NCI-H82 (cell line): ENCODE data around the gene INKA2.
"Not testable (repeated sequence)": the region's sequence is repeated elsewhere in the genome, so short reads cannot be mapped to it uniquely, and the experiment has no call there.

Experiments
- DNase-seq: peaks from one replicate; lab custom pipeline; 2025; lab: John Stamatoyannopoulos, UW

INKA2 gene

DNA sequence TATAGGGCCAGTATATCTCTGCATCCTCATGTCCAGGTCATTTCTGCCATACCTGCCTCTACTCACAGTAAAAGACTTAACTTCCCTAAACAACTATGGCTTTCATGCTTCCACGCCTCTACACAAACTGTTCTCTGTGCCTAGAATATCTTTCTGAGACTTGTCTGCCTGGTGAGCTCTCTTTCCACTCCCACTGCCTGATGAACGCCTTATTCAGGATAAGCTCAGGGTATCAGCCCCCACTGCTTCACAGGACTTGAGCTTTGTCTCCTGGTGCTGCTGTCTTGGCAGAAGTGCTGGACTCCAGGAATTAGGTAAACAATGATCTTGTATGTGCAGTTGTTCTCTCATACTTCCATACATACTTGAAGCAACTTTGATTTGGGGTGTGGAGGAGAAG, 11.7 kb upstream of the INKA2 start:
- DNase-seq: peak; percentile 34

DNA sequence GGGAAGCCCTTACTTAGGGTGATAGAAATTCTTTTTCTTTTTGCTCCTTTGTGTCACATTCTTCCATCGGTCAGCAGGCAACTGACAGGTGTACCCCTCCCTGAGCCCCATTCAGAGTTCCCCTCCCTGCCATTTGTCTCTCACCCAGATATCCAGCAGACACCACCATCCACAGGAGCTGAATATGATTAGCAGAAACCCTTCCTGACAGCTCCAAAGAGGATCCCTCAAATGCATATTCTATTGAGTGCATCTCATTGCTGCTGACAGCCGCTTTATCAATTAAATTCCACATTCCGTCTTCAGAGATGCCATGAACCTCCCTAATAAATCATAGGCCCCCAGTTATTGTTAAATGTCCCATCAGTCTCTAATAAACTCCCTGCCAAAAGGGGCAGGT, 10.4 kb upstream of the INKA2 start:
- DNase-seq: no peak

DNA sequence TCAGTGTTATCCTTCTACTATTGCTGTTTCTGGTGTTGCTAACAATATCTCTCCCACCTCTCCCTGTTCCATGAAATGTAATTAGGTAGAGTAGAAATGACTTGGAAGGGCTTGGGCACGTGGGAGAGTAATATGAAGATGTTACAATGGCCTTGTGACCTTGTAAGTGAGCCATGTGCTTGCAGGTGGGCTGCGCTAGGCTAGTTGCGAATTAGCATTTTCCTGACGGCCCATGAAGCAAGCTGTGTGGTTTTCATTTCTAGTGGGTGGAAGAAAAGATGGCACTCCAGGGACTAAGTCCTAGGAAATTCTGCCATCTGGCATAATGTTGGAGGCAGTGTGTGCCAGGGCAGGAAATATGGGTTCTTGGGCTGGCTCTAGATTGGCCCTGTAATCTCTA, 8.8 kb upstream of the INKA2 start:
- no peak for DNase-seq

DNA sequence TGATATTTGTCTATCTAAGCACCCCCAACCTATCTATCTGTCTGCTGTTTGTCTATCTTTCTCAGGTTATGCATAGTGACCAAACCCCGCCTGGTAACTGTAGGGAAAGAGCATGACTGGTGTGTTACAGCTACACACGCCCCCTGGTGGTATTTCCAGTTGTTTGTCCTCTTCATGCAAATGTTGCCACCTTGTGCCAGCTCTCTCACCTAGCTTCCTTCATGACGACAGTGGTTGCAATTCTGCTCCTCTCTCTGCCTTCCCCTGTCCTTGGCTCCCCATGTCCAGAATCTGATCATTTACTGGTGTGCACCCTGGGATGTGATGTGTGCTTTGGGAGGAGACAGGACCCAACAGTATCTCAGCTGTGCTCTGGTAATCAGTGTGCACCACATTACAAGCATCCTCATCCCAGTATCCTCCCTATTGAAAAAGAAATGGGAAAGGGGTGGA, 8.1 kb upstream of the INKA2 start:
- peak; percentile 87 for DNase-seq

DNA sequence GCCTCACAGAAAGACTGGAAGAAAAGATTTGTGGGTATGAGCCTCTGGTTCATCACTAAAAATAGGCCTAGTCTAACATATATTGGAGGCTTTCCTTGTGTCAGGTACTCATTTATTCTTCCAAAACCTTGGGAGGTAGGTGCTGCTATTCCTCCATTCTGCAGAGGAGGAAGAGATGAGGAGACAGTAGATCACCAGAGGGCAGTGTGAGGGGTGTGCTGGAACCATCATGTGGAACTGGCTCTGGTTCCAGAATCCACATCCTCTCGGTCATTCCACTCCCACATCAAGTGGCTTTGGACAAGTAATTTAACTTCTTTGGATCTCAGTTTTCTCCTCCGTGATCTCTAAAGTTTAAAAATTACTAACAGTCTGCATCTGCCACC, 7.4 kb upstream of the INKA2 start:
- no peak for DNase-seq

DNA sequence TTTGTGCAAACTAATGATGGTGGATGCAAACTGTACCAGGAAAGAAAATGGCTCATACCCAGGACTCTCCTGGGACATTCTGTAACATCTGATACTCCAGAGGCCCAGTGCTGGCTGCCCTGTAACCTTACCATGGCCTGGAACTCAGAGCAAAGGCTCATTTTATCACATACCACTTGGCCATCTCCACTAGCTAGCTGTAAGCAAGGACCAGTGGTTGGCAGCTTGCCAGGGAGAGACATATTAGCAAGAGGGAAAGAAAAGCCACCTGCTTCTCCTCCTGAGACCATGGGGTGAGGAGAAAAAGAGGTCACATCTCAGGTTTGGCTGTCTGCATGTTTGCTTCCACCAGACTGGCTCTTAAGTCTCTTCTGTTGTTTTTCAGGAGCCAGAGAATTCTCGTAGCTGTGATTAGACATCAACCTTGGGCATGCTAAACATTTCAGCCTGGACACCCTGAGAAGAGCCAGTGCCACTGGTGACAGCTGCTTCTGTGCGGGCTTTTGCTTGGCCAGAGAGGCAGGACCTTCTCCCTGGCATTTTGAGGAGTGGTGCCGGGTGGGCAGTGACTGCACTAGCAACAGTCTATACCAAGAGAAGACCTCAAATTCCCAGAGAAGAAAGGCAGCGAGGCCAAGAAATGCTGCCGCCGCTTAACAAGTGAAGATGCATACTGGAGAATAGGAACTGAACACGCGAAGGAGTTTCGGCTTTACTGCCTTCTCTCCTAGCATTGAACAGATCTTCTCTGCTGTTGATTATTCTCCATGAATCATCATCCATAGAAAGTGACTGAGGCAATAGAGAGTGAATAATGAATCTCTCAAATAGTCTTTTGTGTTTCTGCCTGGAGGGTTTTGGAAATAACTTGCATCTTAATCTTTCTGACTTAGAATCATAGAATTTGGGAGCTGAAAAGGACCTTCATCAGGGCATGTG, 6.7 kb upstream of the INKA2 start:
- DNase-seq: peak; percentile 53

DNA sequence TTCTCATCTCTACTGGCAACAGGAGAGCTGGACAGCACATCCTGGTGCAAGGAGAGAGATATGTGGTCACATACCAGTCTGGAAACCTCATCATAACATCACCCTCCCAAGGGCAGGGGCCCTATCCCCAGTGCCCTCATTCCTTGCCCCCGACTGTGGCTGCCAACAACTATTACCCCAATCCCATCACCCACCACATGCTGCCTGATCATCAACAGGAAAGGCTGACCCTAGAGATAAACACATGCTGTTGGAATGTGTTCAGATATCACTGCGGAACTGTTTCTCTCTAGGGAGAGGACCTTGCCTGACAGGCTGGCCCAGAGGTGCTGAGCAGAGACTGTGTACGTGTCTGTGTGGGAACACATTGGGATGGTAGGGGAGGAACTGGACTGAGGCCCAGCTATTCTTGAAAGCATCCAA, 4.5 kb upstream of the INKA2 start:
- DNase-seq: no peak

DNA sequence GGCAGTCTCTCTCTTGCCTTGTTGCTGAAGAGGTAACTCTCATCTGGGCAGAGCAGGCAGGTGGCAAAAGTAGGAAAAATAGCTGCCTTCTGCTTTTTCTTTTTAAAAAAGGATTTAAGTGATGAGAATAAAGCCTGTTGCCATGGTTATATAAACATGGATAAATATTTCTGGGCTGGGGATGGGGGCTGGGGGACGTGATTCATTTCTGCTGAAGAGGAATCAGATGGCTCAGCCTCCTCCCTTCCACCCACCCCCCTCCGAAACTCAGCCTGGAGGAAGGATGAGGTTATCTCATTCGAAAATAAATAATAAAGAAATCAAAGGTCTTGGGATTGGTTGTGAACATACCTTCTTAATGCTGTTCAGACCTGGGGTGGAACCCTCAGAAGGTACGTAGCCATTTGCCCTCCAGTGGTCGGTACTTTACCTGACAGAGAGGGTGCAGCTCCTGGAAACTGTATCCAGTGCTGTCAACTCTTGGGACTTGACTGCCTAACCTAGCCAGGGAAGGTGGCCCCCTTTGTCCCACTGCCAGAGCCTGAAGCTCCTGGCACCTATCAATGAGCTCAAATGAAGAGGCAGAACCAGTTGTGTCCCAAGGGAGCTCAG, 3.8 kb upstream of the INKA2 start:
- no peak for DNase-seq

DNA sequence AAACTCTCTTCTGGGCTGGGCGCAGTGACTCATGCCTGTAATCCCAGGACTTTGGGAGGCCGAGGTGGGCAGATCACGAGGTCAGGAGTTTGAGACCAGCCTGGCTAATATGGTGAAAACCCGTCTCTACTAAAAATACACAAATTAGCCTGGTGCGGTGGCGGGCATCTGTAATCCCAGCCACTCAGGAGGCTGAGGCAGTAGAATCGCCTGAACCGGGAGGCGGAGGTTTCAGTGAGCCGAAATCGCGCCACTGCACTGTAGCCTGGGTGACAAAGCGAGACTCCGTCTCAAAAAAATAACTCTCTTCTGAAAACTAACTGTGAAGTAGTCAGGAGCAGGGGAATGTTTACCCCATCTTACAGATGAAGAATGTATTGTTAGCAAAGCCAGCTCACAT, 3.1 kb upstream of the INKA2 start:
- DNase-seq: not testable (repeated sequence)

DNA sequence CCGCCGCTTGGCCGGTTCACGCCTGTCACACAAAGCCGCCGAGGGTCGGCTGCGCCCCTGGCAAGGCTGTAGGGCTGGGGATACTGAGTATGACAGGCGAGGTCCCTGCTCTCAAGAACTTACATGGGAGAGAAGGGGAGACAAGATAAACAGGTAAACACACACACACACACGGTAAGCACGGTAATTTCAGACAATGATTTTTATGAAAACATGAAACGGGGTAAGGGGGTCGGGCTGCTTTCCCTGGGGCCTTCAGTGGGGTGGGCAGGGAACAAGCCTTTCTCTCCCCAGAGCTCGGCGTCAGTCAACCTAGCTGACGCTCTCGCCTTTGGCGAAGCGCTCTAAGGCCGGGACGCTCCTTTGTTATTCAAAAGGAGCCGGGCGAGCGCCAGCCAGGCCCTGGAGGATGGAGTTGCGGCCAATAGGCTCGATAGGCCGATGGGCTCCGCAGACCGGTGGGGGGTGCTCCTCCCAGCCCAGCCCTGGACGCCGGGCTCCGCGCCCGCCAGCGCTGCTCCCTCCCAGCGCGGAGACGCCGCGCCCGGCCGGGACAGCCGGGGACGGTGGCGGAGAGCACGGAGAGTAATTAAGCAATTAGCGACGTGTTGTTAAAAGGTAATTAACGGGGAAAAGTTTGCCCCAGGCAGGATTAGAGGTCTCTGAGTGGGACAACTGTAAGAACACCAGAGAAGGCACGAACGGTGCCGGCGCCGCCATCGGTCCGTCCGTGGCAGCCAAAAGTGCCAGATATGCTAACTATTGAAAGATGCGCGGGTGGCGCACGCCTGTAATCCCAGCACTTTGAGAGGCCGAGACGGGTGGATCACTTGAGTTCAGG, 950 bp upstream of the INKA2 start:
- DNase-seq: peak; percentile 76

DNA sequence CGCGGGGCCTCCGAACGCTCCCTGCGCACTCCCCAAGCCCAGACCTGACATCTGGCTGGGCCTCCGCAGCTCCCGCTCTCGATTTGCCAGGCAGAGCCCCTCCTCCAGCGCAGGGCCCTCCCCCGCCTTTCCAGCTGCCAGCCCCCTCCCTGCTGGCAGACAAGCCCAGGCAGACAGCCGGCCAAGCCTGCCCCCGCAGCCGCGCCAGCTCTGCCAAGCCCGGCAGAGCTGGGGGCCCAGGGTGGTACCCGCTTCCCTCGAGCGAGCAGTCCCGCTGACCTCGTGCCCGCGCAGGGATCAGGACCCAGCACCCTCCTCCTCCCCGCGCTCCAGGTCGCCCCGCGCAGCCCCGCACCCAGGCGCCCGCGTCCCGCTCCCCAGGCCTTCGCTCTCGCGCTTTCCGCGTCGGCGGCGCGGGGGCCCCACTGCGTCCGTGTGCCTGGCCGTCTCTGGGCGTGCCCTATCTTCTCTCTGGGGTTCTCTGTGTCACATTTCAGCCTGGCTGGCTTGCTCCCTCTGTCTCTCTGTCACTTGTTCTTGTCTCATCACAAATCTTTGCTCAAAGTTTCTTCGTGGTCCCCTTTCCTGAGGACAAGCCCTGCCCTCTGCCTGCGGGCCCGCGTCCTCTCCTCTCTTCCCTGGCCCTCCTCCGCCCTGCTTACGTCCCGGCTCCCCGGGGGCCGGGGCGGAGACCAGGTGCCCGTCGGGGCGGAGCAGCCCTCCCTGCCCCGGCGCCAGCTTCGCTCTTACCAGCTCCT, 580 bp downstream of the INKA2 start:
- peak; percentile 87 for DNase-seq

DNA sequence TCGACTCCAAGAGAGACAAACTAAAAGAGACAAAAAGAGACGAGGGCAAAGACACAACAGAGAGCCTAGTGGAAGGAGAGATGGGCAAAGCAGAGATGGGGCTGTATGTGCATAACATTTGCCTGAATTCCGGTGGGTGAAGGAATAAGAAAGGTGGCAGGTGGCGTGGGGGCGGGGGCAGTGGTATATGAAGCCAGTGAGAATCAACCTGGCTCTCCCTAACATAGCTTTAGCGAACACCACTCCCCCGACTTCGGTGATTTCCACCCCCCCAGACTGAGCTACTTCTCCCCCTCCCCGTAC, 1.1 kb downstream of the INKA2 start:
- DNase-seq: no peak

DNA sequence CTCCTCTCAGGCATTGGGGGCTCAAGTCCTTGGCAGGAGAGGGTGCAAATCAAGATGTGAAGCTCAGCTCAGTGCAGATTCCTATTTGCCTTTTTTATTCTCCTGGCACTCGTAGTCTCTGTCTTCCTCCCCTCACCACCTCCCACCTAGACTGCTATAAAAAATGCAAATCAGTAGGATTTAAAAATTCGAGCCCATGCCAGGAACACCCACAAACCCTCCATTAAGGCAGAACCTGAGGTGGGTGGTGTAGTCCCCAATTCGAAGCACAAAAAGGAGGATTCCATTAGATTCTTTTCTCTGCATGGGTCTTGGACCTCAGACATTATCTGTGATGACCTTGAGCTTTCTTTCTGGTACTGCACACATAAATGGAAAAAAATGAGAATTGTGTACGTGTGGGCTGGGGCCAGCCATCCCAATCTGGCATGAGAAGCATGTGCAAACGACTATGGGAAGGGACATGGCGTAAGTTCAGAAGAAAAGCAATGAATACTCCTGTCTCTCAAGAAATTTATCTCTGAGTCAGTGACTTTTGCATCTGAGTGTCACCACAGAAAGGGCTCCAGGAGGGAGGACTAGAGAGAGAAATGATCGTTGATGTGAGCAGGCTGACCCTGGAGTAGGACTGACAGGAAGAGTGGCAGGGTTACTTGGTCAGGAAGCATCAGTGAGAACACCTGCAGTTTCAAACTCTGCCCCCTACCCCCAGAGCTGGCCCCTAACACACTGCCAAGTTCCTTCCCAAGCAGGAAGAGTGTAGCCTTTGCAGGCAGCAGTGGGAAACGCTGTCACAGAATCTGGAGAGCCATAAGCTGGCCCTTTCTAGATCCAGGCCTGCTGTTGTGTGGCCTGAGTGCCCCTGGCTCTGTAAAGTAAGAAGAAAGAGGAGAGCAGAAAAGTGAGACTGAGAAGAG, 1.7 kb downstream of the INKA2 start:
- peak; percentile 50 for DNase-seq

DNA sequence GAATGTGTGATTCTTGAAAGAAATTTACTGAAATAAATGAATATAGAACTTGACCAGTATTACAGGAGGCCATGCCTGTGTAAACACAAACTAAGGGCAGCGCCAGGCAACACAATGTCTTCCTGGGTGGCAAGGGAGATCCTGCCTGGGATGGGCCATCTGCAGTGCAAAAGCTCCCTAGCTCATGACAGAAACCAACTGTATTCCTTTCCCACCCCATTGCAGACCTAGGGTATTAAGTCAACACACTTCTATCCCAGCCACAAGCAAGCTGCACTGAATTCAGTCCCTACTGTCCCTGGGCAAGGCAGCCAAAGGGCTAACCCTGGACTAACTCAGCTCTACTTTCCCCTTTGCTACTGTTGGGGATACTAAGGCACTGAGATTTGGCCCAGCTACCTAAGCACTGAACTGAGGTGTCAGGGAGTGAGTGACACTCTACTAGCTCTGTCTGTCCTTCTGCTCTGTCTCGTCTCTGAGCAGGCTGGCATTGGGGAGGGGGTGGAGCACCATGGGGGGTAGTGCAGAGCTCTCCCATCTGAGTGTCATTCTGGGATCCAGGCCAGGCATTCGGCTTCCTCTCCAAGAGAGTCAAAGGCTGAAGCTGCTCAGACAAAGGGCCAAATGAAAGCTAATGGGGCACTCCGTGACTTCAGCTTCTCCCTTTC, 2.5 kb downstream of the INKA2 start:
- peak; percentile 35 for DNase-seq

DNA sequence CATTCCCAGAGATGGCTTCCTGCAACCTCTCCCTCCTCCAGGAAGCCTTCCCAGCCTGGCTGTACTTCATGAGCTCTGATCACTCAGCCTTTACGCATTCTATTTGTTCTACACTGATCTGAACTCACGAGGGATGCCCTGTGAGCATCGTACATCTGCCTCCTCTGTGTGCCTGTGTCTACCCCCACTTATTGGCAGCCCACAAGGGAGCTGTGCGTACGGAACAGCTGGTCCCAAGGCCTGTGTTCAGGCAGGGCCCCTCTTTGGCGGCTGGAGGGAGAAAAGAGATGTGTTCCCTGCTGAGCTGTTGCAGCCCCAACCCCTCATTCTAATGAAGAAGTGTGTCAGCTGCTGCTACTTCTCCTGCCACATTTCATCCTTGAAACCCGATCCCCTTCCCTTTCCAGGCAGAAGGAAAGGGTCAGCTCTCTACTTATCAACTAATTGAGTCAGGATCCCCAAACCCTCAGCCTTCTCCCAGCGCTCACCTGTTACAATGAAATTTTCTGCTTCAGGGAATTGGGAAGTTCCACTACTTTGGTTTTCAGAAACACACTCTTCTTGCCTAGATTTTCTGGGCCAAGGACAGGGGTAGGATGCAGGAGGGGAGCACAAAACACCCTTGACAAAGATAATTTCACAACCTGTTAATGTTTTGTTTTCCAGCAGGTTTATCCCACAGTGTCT, 3.2 kb downstream of the INKA2 start:
- peak; percentile 83 for DNase-seq

DNA sequence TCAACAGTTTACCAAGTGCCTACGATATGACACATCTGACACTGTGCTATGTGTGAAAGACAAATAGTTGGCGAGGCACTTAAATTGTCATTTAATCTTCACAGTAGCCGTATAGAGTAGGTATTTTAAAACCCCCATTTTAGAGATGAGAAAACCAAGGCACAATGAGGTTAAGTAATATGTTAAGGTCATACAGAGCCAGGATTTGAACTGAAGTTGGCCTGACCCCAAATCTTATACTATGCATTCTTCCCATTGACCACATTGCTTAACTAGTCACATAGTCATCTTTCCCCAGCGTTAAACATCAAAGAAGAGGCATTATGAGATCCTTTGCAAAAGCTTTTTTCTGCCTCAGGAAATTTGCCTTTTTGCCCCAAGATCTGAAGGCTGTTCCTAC, 3.9 kb downstream of the INKA2 start:
- DNase-seq: no peak

DNA sequence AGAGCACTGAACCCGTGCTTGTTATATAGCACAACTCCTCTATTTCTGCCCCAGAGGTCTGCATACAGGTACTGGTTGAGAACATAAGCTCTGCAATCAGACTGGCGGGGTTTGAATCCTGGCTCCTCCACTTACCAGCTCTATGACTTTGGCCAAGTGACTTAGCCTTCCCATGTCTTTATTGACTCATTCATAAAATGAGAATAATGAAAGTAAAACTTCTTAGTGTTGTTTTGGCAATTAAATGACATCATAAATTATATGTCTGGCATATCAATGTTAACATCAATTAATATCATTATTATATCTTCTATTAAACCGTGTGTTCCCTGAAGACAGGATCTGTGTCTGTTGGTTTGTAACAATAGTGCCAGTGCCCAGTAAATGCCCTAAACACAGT, 4.3 kb downstream of the INKA2 start:
- DNase-seq: no peak

DNA sequence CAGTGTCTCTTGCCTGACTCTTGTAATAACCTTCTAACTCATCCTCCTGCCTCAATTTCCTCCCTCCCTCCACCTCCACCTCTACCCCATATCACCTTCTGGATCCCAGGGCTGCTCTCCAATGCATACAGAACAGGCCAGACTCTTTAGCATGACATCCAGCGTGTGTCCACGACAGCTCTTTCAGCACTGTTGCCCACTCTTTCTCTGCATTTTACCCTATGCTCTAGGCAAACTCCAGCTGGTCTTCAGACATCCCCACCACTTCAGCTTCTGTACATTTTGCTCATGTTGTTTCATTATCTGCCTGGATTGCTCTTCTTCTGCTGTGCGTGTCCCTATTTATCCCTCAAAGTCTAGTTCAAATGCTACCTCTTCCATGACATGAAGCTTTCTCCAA, 4.8 kb downstream of the INKA2 start:
- DNase-seq: no peak

DNA sequence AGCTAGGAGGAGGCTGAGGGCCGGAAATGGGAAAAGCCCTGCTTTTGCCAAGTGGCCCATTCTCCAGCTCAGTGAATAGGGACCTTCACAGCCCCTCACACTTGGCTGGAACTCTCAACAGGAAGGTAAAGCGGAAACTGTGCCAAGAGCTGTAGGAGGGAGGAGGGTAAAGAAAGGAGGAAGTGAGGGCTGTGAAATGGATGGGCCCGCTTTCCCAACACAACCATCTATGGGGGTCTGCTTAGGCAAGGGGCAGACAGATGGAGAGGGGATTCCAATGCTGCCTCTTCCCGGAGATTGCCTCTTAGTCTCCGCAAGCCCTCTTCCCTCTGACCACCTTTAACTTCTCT, 5.2 kb downstream of the INKA2 start:
- no peak for DNase-seq
